MM.1S (cell line): ENCODE data around the gene METTL1.

Experiments used
- DNase-seq: peaks from one replicate; pipeline ENCODE4 v3.0.0-alpha.2; 2015
- H2AFZ ChIP-seq: fragments of 300-600 bp; sonication (generic); 2 replicates; pipeline ENCODE4 v1.6.0; 2016; ENCODE audit warnings: antibody characterized with exemption, low read length
- H3F3A ChIP-seq: fragments of 300-600 bp; sonication (generic); 2 replicates; pipeline ENCODE4 v1.6.1; 2016; ENCODE audit warnings: mild to moderate bottlenecking, antibody characterized with exemption, low read length, moderate library complexity, mixed read lengths; ENCODE audit not compliant: insufficient read depth
- H3K27ac ChIP-seq: fragments of 300-600 bp; sonication (generic); 2 replicates; pipeline ENCODE4 v1.5.1; 2016; ENCODE audit warnings: mild to moderate bottlenecking, low read length
- H3K27me3 ChIP-seq: fragments of 300-600 bp; sonication (generic); replicated peaks from 2 replicates; pipeline ENCODE4 v1.6.0; 2016; ENCODE audit warnings: low read length; ENCODE audit not compliant: insufficient read depth
- H3K36me3 ChIP-seq: fragments of 300-600 bp; sonication (generic); replicated peaks from 2 replicates; pipeline ENCODE4 v1.6.1; 2016; ENCODE audit warnings: mild to moderate bottlenecking, low read length, mixed read lengths; ENCODE audit not compliant: insufficient read depth
- H3K4me1 ChIP-seq: fragments of 300-600 bp; sonication (generic); 2 replicates; pipeline ENCODE4 v1.6.1; 2016; ENCODE audit warnings: low read length, mixed read lengths
- H3K4me2 ChIP-seq: fragments of 300-600 bp; sonication (generic); 2 replicates; pipeline ENCODE4 v1.6.0; 2016; ENCODE audit warnings: low read depth, low read length
- H3K4me3 ChIP-seq: fragments of 300-600 bp; sonication (generic); 2 replicates; pipeline ENCODE4 v1.5.1; 2016; ENCODE audit warnings: low read length, mixed read lengths
- H3K79me2 ChIP-seq: fragments of 300-600 bp; sonication (generic); 2 replicates; pipeline ENCODE4 v1.6.1; 2016; ENCODE audit warnings: mixed run types, low read length, mixed read lengths
- H3K9ac ChIP-seq: fragments of 300-600 bp; sonication (generic); 2 replicates; pipeline ENCODE4 v1.6.1; 2016; ENCODE audit warnings: low read length, mixed read lengths
- H3K9me2 ChIP-seq: fragments of 300-600 bp; sonication (generic); replicated peaks from 2 replicates; pipeline ENCODE4 v1.6.1; 2016; ENCODE audit warnings: mild to moderate bottlenecking, low read length, mixed read lengths; ENCODE audit not compliant: insufficient read depth
- H3K9me3 ChIP-seq: fragments of 300-600 bp; sonication (generic); replicated peaks from 2 replicates; pipeline ENCODE4 v1.6.1; 2016; ENCODE audit warnings: mild to moderate bottlenecking, low read length, mixed read lengths; ENCODE audit not compliant: insufficient read depth
- H4K20me1 ChIP-seq: fragments of 300-600 bp; sonication (generic); 2 replicates; pipeline ENCODE4 v1.6.1; 2016; ENCODE audit warnings: mild to moderate bottlenecking, low read length, moderate library complexity, mixed read lengths; ENCODE audit not compliant: insufficient read depth
- CTCF ChIP-seq: fragments of 300-600 bp; sonication (generic); IDR thresholded peaks from 2 replicates; pipeline ENCODE4 v1.5.1; 2016; ENCODE audit warnings: antibody characterized with exemption, low read length, mixed read lengths
- EZH2 ChIP-seq: fragments of 300-600 bp; sonication (generic); optimal IDR thresholded peaks from 2 replicates; pipeline ENCODE3; 2017; ENCODE audit warnings: low read depth, mild to moderate bottlenecking, antibody characterized with exemption, low read length, mixed read lengths
- EZH2phosphoT487 ChIP-seq: fragments of 300-600 bp; sonication (generic); IDR thresholded peaks from 2 replicates; pipeline ENCODE4 v1.6.1; 2018; ENCODE audit warnings: antibody characterized with exemption, low read length

The METTL1 gene

GRCh38 chr12:57725851-57726150 lies 46.1 kb downstream of the METTL1 start:
- no peak overlapping the region; the same call in 1 of the 2 replicates for H3K4me3 ChIP-seq
- no peaks in the 10 kb centered on the region for H3K79me2 ChIP-seq
- no peak overlapping the region for H3K27ac ChIP-seq
- H3K27me3 ChIP-seq, result no peaks in the 10 kb centered on the region
- TF ChIP-seq EZH2phosphoT487 (no peak), EZH2 (no peak), CTCF (no peak)
- H3F3A ChIP-seq, result no peaks in the 10 kb centered on the region; the same call in 1 of the 2 replicates
- DNase-seq, result no peak
- no peaks in the 10 kb centered on the region for H4K20me1 ChIP-seq
- no peak overlapping the region for H2AFZ ChIP-seq
- no peaks in the 10 kb centered on the region for H3K9me2 ChIP-seq
- no peaks in the 10 kb centered on the region for H3K36me3 ChIP-seq
- H3K4me1 ChIP-seq, result no peaks in the 10 kb centered on the region
- H3K9me3 ChIP-seq, result no peaks in the 10 kb centered on the region
- no peak overlapping the region for H3K9ac ChIP-seq
- peak overlapping the region; percentile 70; the same call in 1 of the 2 replicates for H3K4me2 ChIP-seq

- H3F3A ChIP-seq, result no peaks in the 10 kb centered on the region; the same call in 1 of the 2 replicates
- no peaks in the 10 kb centered on the region for H3K36me3 ChIP-seq
- no peak overlapping the region for H3K27ac ChIP-seq
- H4K20me1 ChIP-seq, result no peaks in the 10 kb centered on the region
- no peaks in the 10 kb centered on the region for H3K9me2 ChIP-seq
- no peak overlapping the region for H3K9ac ChIP-seq
- no peaks in the 10 kb centered on the region for H3K4me1 ChIP-seq
- no peak overlapping the region for H2AFZ ChIP-seq
- no peaks in the 10 kb centered on the region for H3K79me2 ChIP-seq
- TF ChIP-seq EZH2, result no peak
- no peak for TF ChIP-seq EZH2phosphoT487
- TF ChIP-seq CTCF, result no peak
- no peak for DNase-seq
- no peak overlapping the region for H3K4me2 ChIP-seq
- H3K27me3 ChIP-seq, result no peaks in the 10 kb centered on the region
- H3K9me3 ChIP-seq, result no peaks in the 10 kb centered on the region
- no peak overlapping the region for H3K4me3 ChIP-seq
These were observed 46.8 kb downstream of the METTL1 start for GRCh38 chr12:57724936-57725740.

GRCh38 chr12:57724003-57724935 lies 47.6 kb downstream of the METTL1 start:
- Histone ChIP-seq H3K27me3 (no peaks in the 10 kb centered on the region), H3F3A (no peaks in the 10 kb centered on the region; the same call in 1 of the 2 replicates), H3K27ac (no peak overlapping the region), H3K9me2 (no peaks in the 10 kb centered on the region), H3K9ac (no peak overlapping the region), H3K4me2 (no peak overlapping the region), H2AFZ (no peak overlapping the region), H3K9me3 (no peaks in the 10 kb centered on the region), H3K36me3 (no peaks in the 10 kb centered on the region; the same call in 1 of the 2 replicates), H4K20me1 (no peaks in the 10 kb centered on the region), H3K4me3 (no peak overlapping the region), H3K79me2 (no peaks in the 10 kb centered on the region), H3K4me1 (no peaks in the 10 kb centered on the region)
- TF ChIP-seq EZH2 (no peak), CTCF (no peak), EZH2phosphoT487 (no peak)
- no peak for DNase-seq
